ENCODE data around the gene LGALS7B.

- TF ChIP-seq EP300 (IDR thresholded peaks at IDR 0.05; ENCODE audit: borderline replicate concordance in 1 of 2, control insufficient read depth in 1 of 2, low read depth in 2 of 2, low read length in 2 of 2), result no peak
- TF ChIP-seq CTCF (IDR thresholded peaks at IDR 0.05 in 2 of 3, conservative IDR thresholded peaks at IDR 0.05 in 1 of 3; ENCODE audit: control insufficient read depth in 2 of 3, extremely low read depth in 1 of 3, insufficient read depth in 1 of 3, low read depth in 3 of 3, low read length in 3 of 3), result no peak
- TF ChIP-seq ZNF384 (IDR thresholded peaks at IDR 0.05; ENCODE audit: borderline replicate concordance, low read depth, low read length), result no peak
- TF ChIP-seq ZBTB33 (IDR thresholded peaks at IDR 0.05), result no peak
- TF ChIP-seq KLF5 (IDR thresholded peaks at IDR 0.05; ENCODE audit: partially characterized antibody), result no peak
- no peak for TF ChIP-seq POLR2A (IDR thresholded peaks at IDR 0.05; ENCODE audit: low read depth, low read length)
- no peak for TF ChIP-seq TCF3 (IDR thresholded peaks at IDR 0.05; ENCODE audit: borderline replicate concordance, insufficient read depth, low read depth, low read length)
- TF ChIP-seq RCOR1 (conservative IDR thresholded peaks at IDR 0.05; ENCODE audit: low read depth, low read length), result no peak
- no peak for TF ChIP-seq TCF7 (IDR thresholded peaks at IDR 0.05; ENCODE audit: borderline replicate concordance)
- TF ChIP-seq BRCA1 (IDR thresholded peaks at IDR 0.05; ENCODE audit: low read depth, low read length), result no peak
- TF ChIP-seq FOS (IDR thresholded peaks at IDR 0.05; ENCODE audit: borderline replicate concordance, extremely low read depth, insufficient read length), result no peak
- TF ChIP-seq RAD21 (IDR thresholded peaks at IDR 0.05; ENCODE audit: insufficient read depth, low read depth, low read length), result no peak
Measured at GRCh38 chr19:38786572-38787265, 2.3 kb upstream of the LGALS7B start.

Measured in GM12878 (cell line).